ENCODE results near the gene CPA3. TPM values are rescaled to one million over a fixed set of nuclear protein-coding genes. Genes with fewer than 3 reads are reported as not detected.

Gene CPA3
- total and polyA plus RNA-seq, 2 donors (not counting 1 experiment from before 2014, with no cell fraction given) = not detected

- TF ChIP-seq CTCF (IDR thresholded peaks at IDR 0.05) (no peak), EZH2 (IDR thresholded peaks at IDR 0.05; ENCODE audit: borderline replicate concordance, insufficient read depth, low read depth, low read length, poor library complexity, severe bottlenecking) (no peak)
- CTCF ChIA-PET = interaction anchor here (1.5 kb wide), 1 partner anchor 21 kb away, joined by 3 read pairs; no protein-coding TSS in a partner anchor
- Mint-ChIP-seq H3K4me1 (no peaks in the 10 kb centered on the region), H3K9me3 (ENCODE audit: insufficient read depth) (no peaks in the 10 kb centered on the region), H3K4me3 (no peak overlapping the region), H3K27me3 (peaks cover 12% of the 10 kb centered on the region), H3K27ac (no peak overlapping the region)
- Histone ChIP-seq H3K27me3 (replicated peaks in 1 of 4; ENCODE audit: control extremely low read depth in 1 of 4, control insufficient read depth in 3 of 4, insufficient read depth in 4 of 4, low read length in 3 of 4) (peaks cover 0 to 5% (median 0%) of the 10 kb centered on the region in 4 experiments), H3K79me2 (ENCODE audit: control insufficient read depth, insufficient read depth, low read length) (no peaks in the 10 kb centered on the region), H3K36me3 (replicated peaks in 1 of 2; ENCODE audit: control extremely low read depth in 1 of 2, control insufficient read depth in 1 of 2, extremely low read depth in 1 of 2, insufficient read depth in 2 of 2, low read length in 1 of 2) (no peaks in the 10 kb centered on the region), H3K4me3 (ENCODE audit: control extremely low read depth in 1 of 5, extremely low read depth in 1 of 5, insufficient read depth in 1 of 5, low read depth in 2 of 5, low read length in 4 of 5) (no peak overlapping the region), H2AFZ (ENCODE audit: insufficient read depth, low read depth, low read length, poor library complexity, severe bottlenecking) (no peak overlapping the region), H4K20me1 (ENCODE audit: control insufficient read depth, insufficient read depth, low read length, poor library complexity, severe bottlenecking) (no peaks in the 10 kb centered on the region), H3K27ac (ENCODE audit: low read length in 2 of 2) (no peak overlapping the region), H3K4me2 (replicated peaks; ENCODE audit: low read depth, low read length, poor library complexity, severe bottlenecking) (no peak overlapping the region), H3K4me1 (ENCODE audit: control insufficient read depth in 2 of 2, insufficient read depth in 2 of 2, low read length in 2 of 2) (no peaks in the 10 kb centered on the region), H3K9ac (ENCODE audit: low read length) (no peak overlapping the region), H3K9me3 (ENCODE audit: control extremely low read depth in 1 of 3, control insufficient read depth in 2 of 3, insufficient read depth in 1 of 3, low read length in 2 of 3) (no peaks in the 10 kb centered on the region)
- POLR2A ChIA-PET = no interaction called here
- DNase-seq (no peak), ATAC-seq (ENCODE audit: low read depth) (no peak)
- intact Hi-C loops (cut with micrococcal nuclease) = no loop called here
These were observed 19.2 kb downstream of the CPA3 start for GRCh38 chr3:148884261-148884660.

- no peaks in the 10 kb centered on the region for H3K36me3 ChIP-seq (replicated peaks in 1 of 2; ENCODE audit: control extremely low read depth in 1 of 2, control insufficient read depth in 1 of 2, extremely low read depth in 1 of 2, insufficient read depth in 2 of 2, low read length in 1 of 2)
- no peaks in the 10 kb centered on the region for H3K9me3 ChIP-seq (ENCODE audit: control extremely low read depth in 1 of 3, control insufficient read depth in 2 of 3, insufficient read depth in 1 of 3, low read length in 2 of 3)
- no peak overlapping the region for H3K4me3 ChIP-seq (ENCODE audit: control extremely low read depth in 1 of 5, extremely low read depth in 1 of 5, insufficient read depth in 1 of 5, low read depth in 2 of 5, low read length in 4 of 5)
- H4K20me1 ChIP-seq (ENCODE audit: control insufficient read depth, insufficient read depth, low read length, poor library complexity, severe bottlenecking) = no peaks in the 10 kb centered on the region
- ATAC-seq (ENCODE audit: low read depth) = no peak
- H3K27me3 Mint-ChIP-seq = peaks cover 14% of the 10 kb centered on the region
- ChIA-PET POLR2A (no interaction called here), CTCF (no interaction called here)
- peaks cover 0 to 5% (median 0%) of the 10 kb centered on the region in 4 experiments for H3K27me3 ChIP-seq (replicated peaks in 1 of 4; ENCODE audit: control extremely low read depth in 1 of 4, control insufficient read depth in 3 of 4, insufficient read depth in 4 of 4, low read length in 3 of 4)
- no peak for TF ChIP-seq EZH2 (IDR thresholded peaks at IDR 0.05; ENCODE audit: borderline replicate concordance, insufficient read depth, low read depth, low read length, poor library complexity, severe bottlenecking)
- TF ChIP-seq CTCF (IDR thresholded peaks at IDR 0.05) = no peak
- no peaks in the 10 kb centered on the region for H3K4me1 Mint-ChIP-seq
- H3K4me3 Mint-ChIP-seq = no peak overlapping the region
- no peaks in the 10 kb centered on the region for H3K9me3 Mint-ChIP-seq (ENCODE audit: insufficient read depth)
- no peak overlapping the region for H3K4me2 ChIP-seq (replicated peaks; ENCODE audit: low read depth, low read length, poor library complexity, severe bottlenecking)
- no peak overlapping the region for H2AFZ ChIP-seq (ENCODE audit: insufficient read depth, low read depth, low read length, poor library complexity, severe bottlenecking)
- WGBS (ENCODE audit: insufficient coverage) = no CpG with 5 or more reads among the region's 2 CpGs
- H3K27ac Mint-ChIP-seq = no peak overlapping the region
- DNase-seq = no peak
- intact Hi-C loops (cut with micrococcal nuclease) = no loop called here
- no peak overlapping the region for H3K27ac ChIP-seq (ENCODE audit: low read length in 2 of 2)
- H3K79me2 ChIP-seq (ENCODE audit: control insufficient read depth, insufficient read depth, low read length) = no peaks in the 10 kb centered on the region
- no peaks in the 10 kb centered on the region for H3K4me1 ChIP-seq (ENCODE audit: control insufficient read depth in 2 of 2, insufficient read depth in 2 of 2, low read length in 2 of 2)
- no peak overlapping the region for H3K9ac ChIP-seq (ENCODE audit: low read length)
These were observed 24.7 kb downstream of the CPA3 start for GRCh38 chr3:148889828-148890227.
